LNCaP clone FGC (cell line): Measurements from ENCODE around the gene CROCC.

Experiments
- DNase-seq: peaks from one replicate; pipeline ENCODE4 v3.0.0-alpha.2; 2011; ENCODE audit warnings: low read depth
- H3K4me3 ChIP-seq: 2 replicates; pipeline ENCODE4 v1.5.1; 2011; ENCODE audit warnings: mild to moderate bottlenecking, low read depth, low read length, control low read depth
- TF ChIP-seq, protein P1 (sequence below): IDR thresholded peaks from 2 replicates; pipeline ENCODE4 v1.5.1; 2012; ENCODE audit warnings: mild to moderate bottlenecking; ENCODE audit not compliant: control insufficient read depth, insufficient read depth; ENCODE audit errors: extremely low read depth

The CROCC gene

DNA sequence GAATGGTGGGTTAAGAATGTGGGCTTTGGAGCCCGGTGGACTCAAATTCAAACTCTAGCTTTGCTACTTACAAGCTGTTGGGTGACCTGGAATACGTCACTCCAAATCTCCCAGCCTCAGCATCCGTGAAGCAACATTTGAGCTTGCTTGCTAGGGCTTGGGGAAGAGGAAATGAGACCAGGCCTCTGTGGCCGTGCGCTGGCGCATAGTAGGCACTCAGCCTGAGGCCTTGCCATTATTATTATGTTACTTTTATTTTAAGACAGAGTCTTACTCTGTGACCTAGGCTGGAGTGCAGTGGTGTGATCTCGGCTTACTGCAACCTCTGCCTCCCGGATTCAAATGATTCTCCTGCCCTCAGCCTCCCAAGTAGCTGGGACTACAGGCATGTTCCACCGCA lies 70.9 kb downstream of the CROCC start:
- DNase-seq = no peak
- TF ChIP-seq, protein P1, sequence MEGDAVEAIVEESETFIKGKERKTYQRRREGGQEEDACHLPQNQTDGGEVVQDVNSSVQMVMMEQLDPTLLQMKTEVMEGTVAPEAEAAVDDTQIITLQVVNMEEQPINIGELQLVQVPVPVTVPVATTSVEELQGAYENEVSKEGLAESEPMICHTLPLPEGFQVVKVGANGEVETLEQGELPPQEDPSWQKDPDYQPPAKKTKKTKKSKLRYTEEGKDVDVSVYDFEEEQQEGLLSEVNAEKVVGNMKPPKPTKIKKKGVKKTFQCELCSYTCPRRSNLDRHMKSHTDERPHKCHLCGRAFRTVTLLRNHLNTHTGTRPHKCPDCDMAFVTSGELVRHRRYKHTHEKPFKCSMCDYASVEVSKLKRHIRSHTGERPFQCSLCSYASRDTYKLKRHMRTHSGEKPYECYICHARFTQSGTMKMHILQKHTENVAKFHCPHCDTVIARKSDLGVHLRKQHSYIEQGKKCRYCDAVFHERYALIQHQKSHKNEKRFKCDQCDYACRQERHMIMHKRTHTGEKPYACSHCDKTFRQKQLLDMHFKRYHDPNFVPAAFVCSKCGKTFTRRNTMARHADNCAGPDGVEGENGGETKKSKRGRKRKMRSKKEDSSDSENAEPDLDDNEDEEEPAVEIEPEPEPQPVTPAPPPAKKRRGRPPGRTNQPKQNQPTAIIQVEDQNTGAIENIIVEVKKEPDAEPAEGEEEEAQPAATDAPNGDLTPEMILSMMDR = no peak
- no peak overlapping the region for H3K4me3 ChIP-seq

DNA sequence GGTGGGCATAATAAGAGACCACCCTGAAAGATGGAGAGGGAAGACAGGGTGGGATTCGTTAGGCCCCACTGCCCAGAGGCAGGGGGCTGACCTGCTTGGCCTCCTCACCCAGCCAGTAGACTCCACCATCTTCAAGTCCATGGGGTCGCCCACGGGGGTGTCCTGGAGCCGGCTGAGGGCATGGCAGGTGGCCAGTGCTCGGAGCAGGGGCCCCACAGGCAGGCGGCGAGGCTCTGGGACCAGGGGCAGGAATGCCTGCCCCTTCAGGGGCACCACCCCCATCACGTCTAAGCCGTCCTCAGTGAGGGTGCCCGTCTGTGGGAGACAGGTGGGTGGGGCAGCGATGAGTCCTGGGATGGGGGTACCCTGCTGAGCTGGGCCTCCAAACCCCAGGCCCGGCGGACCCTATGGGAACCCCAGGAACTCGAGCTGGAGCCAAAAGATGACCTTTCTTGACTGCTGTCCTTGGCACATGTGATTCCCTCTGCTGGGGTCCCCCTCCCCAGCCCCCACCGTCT lies 71.8 kb downstream of the CROCC start:
- no peak for DNase-seq
- TF ChIP-seq, protein P1 = no peak
- no peak overlapping the region for H3K4me3 ChIP-seq

DNA sequence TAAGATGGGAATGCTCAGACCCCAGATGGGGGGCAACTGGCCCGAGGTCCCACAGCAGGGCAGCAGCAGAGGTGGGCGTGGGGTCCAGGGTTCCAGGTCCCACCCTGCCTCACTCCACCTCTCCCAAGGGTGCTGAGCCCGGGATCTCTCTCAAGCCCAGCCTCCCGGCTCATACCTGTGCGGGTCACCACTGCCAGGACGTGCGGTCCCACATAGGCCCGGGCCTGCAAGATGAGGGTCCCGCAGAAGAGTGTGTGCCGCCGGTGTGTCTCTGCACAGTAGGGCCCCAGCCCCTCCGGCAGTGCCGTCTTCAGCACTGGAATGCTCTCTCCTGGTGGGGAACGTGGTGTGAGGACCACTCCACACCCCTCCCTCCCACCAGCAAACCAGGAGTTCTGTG lies 75.1 kb downstream of the CROCC start:
- H3K4me3 ChIP-seq = no peak overlapping the region
- no peak for DNase-seq
- TF ChIP-seq, protein P1 = no peak

DNA sequence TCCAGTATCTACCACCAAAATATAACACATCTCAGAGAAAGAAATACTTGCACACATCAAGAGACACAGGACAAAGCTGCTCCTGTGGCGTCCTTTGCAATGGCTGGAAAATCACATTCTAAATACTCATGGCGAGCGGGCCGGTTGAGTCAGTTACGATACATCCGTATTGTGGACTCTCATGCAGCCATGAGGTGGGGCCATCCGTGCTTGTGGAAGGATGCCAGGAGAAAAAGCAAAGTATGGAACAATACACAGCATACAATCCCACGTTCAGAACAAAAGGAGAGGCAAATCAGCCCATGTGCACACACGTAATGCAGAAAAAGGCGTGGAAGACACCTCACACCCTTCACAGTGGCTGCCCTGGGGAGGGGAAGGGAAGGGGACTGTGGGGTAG lies 76.9 kb downstream of the CROCC start:
- TF ChIP-seq, protein P1 = no peak

DNA sequence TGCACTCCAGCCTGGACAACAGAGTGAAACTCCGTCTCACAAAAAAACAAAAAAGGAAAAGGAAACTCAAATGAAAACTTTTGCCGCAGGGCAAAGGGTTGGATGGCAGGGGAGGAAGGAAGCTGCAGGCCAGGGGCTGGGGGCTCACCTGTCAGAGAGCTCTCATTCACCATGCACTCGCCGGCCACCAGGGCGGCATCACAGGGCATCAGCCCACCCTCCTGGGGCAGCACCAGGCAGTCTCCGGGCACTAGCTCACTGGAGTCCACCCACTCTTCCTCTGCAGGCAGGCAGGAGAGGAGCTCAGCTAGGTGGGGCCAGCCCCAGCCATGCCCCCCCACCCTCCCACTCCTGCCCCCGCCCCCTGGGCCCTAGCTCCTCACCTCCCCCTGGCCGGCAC lies 78.1 kb downstream of the CROCC start:
- no peak for DNase-seq
- TF ChIP-seq, protein P1 = no peak
- H3K4me3 ChIP-seq = no peak overlapping the region

More for the DNA sequence above, 76.9 kb downstream of the CROCC start:
- no peak overlapping the region for H3K4me3 ChIP-seq
- DNase-seq = no peak

DNA sequence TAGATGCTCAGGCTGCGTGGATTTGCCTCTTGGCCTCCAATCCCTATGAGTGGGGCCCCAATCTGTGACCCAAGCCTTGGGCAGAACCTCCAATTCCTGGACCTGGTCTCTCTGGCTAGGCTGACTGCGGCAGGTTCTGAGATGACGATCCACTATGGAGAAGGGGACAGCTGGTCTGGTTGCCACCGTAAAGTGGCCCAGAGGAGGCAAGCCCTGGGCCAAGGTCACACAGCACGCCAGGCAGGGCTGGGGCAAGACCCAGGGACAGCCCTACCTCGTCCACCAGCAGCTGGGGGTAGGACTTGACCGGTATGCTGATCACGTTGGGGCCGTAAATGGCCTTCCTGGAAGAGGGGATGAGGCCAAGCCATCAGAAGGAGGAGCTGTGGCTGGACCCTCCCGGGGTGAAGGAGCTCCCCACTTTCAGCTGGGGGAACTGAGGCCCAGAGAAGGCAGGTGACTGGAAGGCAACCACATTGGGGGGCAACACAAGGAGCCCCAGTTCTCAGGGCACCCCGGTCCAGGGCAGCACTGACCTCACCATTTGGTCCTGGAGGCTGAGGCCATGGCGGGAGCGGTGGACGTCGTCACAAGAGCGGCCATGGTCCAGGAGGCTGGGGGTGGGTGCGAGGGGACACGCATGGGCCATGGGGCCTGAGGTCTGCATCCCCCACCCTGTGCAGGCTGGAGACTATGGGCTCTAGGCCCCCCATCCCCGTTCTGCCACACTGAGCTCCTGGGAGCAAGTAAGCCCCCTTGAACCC lies 80.2 kb downstream of the CROCC start:
- no peak overlapping the region for H3K4me3 ChIP-seq
- TF ChIP-seq, protein P1 = no peak
- no peak for DNase-seq

DNA sequence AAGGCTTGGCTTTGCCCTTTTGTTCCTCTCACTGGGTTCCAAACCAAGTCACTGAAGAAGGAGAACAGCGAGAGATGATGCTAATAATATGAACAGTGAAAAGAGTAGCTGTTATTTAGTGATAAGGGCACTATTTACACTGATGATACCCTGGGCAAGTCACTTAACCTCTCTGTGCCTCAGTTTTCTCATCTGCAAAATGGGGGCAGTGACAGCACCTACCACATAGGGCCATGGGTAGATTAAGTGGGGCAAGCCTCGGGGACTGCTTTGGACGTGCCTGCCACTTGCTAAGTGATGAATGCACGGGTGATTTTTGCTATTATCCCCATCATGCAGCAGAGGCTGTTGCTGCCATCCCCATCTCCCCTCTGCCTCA lies 80.8 kb downstream of the CROCC start:
- no peak overlapping the region for H3K4me3 ChIP-seq
- TF ChIP-seq, protein P1 = no peak
- DNase-seq = no peak
